HG03575 (cell line): ENCODE measurements around the gene ABCC10.
"Not testable (repeated sequence)": the region's sequence is repeated elsewhere in the genome, so short reads cannot be mapped to it uniquely, and the experiment has no call there.

ENCODE experiments used
- ATAC-seq: cut with Tn5 transposase; IDR thresholded peaks from one replicate; pipeline ENCODE4 v1.9.1; 2021; ENCODE audit not compliant: unreplicated experiment, insufficient number of reproducible peaks, low FRiP score; ENCODE audit errors: extremely low read depth

Gene ABCC10

DNA sequence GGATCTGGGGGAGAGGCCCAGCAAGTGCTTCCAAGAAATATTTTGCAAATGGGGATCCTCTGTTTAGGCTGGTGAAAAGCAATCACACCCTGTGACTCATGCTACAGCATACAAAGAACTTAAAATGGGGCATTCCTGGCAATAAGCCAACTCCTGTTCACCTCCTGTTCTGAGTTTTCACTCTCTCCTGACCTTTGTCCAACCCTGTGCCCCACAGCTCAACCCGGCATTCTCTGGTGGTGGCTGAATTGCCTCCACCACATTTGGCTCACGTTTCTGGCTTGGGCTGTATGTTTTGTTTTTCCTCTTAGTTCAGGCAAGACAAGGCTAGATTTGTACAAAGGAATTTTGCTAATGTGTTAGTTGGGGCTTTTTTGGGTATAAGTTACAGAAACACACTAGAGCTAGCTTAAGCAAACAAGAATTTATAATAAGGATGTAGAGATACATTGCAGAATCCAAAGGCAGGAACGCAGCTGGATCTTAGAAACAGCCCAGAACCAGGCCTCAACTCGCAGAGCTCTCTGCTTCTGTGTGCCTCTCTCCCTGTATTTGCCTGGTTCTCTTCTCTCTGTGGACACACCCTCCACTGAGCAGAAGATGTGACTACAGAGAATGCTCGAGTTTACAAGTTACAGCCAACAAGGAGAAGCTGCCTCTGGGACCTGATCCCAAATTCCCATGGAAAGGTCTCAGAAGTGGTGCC is 9.4 kb downstream of the ABCC10 start:
- ATAC-seq, result no peak

DNA sequence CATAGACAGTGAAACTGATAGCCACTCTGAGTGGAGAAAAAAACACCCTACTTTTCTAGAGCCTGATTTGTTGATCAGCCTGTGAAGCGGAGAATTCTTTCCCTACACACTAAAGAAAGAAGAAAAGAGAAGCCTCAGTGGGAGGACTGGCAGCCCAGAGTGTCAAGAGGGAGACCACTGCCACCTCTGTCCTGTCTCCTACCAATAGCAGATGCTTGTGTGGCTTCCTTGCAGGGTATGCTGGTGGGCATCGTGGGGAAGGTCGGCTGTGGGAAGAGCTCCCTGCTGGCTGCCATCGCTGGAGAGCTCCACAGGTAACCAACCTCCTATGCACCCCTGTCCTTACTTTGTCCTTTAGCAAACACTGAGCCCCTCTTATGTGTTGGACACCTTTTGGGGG is 10.4 kb downstream of the ABCC10 start:
- ATAC-seq, result no peak

DNA sequence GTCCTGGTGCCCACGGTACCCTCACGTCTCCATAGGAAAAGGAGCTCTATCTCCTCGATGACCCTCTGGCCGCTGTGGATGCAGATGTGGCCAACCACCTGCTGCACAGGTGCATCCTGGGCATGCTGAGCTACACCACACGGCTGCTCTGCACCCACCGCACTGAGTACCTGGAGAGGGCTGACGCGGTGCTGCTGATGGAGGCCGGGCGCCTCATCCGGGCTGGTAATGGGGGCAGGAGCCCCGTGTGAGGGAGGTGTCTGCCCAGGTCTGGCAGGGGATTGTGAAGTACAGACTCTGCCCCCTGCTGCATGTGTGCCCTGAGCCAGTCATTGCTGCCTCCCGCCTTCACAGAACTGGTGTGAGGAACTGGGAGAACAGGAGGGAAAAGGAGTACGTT is 15.6 kb downstream of the ABCC10 start:
- no peak for ATAC-seq

DNA sequence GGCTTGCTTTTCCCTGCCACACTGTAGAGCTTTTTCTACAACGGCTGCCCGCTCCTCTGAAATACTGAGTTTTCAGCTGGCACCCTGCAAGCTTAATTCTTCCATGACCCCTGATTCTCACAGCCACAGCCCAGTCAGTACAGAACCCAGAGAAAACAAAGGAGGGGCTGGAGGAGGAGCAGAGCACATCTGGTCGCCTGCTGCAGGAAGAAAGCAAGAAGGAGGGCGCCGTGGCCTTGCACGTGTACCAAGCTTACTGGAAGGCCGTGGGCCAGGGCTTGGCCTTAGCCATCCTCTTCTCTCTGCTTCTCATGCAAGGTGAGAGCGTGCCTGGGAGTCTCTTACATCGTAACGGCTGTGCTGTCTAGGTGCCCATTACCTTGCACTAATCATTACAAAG is 16.7 kb downstream of the ABCC10 start:
- no peak for ATAC-seq

DNA sequence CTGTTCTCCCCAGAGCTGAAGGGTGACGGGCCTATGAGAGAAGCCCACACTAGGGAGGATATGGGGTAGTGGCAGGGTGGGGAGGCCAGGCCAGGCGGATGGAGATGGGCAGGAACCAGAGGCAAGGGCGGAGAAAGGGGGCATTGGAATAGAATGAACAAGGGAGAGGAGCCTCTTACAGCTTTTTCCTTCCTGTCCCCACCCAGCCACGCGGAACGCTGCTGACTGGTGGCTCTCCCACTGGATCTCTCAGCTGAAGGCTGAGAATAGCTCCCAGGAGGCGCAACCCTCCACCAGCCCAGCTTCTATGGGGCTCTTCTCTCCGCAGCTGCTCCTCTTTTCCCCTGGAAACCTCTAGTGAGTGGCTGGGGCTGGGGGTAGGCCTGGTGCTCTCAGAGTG is 17.2 kb downstream of the ABCC10 start:
- ATAC-seq, result no peak

DNA sequence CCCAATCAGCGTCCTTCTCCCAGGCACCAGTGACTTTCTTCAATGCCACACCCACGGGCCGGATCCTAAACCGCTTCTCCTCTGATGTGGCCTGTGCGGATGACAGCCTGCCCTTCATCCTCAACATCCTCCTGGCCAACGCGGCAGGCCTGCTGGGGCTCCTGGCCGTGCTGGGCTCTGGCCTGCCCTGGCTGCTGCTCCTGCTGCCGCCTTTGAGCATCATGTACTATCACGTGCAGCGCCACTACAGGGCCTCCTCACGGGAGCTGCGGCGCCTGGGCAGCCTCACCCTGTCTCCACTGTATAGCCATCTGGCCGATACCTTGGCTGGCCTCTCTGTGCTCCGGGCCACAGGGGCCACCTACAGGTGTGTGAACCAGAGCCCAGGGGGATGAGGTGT is 18.2 kb downstream of the ABCC10 start:
- no peak for ATAC-seq

DNA sequence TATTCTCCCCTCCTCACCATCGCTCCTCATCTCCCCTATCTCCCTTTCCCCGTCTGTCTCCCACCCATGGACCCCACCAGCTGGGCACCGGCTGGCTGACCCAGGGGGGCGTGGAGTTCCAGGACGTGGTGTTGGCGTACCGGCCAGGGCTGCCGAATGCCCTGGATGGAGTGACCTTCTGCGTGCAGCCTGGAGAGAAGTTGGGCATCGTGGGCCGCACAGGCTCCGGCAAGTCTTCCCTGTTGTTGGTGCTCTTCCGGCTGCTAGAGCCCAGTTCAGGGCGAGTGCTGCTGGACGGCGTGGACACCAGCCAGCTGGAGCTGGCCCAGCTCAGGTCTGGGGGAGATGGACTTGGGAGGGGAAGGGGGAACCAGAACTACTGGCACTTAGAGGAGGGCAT is 20.3 kb downstream of the ABCC10 start:
- no peak for ATAC-seq

DNA sequence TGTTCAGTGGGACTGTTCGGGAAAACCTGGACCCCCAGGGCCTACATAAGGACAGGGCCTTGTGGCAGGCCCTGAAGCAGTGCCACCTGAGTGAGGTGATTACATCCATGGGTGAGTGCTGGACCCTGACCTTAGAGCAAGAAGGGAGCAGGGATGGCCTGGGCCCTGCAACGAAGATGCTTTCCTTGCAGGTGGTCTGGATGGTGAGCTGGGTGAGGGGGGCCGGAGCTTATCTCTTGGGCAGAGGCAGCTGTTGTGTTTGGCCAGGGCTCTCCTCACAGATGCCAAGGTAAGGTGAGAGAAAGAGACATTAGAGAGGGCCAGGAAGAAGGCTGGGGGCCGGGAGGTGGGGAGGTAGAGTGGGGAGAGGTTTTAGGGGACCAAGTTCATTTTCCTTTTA is 21.6 kb downstream of the ABCC10 start:
- ATAC-seq, result no peak

DNA sequence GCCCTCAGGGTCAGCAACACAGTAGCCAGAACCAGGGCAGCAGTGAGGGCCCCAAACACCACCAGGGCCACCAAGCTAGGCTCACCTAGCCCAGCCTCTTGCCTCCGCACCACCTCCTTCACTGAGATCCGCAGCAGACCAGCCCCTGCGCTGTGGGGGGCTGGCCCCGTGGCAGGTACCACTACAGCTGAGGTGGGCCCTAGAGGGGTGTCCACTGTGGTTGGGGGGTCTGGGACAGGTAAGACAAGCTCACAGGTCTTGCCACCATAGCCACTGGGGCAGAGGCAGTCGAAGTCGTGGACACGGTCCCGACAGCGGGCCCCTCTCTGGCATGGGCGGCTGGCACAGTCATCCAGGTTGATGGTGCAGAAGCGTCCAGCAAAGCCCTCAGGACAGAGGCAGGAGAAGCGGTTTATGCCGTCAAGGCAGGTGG is 23.4 kb downstream of the ABCC10 start:
- ATAC-seq, result no peak

DNA sequence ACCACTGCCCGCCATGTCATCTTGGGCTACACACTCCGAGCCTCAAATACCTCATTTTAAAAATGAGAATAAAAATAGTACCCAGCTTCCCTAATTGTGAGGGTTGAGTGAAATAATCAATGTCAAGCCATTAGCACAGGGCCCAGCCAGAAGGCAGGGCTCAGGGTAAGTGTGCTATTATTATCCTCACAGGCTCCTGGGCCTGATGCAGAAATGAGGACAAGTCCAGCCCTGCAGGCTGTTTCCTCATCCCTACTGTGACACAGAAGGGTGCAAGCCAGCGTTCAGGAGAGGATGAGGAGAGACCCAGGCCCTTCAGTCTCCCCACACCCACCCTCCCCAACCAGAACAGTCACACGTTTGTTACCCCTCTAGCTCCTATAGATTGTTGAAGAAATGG is 24.0 kb downstream of the ABCC10 start:
- no peak for ATAC-seq

DNA sequence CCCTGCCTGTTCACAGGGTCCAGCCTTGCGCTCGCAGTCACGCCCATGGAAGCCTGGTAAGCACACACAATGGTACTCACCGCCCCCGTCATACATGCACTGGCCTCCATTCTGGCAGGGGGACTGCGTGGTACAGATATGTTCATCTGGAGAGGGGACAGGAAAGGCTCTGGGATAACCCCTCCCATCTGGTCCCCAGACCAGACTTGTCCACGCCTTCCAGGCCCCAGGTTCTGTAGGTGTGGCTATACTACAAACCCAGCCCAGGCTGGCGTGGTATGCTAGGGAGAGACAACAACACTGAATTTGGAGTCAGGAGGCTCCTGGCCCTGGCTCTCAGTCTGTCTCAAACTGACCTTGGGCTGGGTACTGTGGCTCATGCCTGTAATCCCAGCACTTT is 24.6 kb downstream of the ABCC10 start:
- ATAC-seq, result no peak

DNA sequence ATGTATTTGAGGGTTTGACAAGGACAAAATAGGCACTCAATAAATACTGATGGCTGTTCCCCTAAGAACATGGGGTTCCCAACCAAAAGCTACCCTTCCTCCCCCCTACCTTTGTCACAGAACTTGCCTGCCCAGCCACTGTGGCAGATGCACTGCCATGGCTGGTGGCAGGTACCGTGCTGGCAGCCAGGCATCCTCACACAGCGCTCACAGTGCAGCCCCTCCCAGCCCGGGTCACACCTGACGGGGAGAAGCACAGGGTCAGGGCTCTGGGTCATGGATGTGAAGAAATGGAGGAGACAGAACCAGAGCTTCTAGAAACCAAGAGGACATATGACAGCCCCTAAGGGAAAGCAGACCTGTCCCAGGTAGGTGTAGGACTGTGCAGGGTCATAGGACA is 25.6 kb downstream of the ABCC10 start:
- ATAC-seq, result no peak

DNA sequence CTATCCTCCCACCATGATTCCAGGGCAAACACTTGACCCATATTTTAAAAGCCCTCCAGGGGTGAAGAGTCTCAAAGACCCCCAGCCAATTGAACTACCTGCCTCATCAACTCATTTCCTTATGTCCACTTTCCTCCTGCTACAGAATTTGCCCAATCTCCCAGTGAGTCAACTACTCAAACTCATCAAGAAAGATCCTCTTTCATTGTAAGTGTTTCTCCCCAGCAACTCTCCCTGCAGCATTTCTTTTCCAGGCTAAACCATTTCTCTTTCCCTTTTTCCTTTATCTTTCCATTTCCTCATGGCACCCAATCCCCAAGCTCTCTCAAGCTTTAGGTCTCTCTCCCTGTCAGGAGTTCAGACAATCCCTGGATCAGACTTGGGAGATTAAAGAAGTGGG is 26.5 kb downstream of the ABCC10 start:
- ATAC-seq, result no peak

DNA sequence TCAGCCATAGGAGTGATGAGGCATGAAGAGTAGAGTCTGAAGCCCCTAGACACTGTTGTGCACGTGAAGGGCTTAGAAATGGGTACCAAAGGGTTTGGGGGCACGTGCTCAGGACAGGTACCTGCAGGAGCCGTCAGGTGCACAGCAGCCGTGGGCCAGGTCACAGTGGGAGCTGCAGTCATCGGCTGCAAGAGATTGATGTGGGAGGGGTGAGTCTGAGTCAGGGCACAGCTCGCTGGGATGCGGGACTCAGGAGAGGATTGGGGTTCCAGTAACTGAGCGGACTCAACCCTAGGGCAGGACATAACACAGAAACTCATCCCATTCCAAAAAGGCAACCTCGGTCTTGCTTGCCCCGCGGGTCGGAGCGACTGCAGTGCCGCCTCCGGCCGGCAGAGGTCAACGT is 27.0 kb downstream of the ABCC10 start:
- no peak for ATAC-seq

DNA sequence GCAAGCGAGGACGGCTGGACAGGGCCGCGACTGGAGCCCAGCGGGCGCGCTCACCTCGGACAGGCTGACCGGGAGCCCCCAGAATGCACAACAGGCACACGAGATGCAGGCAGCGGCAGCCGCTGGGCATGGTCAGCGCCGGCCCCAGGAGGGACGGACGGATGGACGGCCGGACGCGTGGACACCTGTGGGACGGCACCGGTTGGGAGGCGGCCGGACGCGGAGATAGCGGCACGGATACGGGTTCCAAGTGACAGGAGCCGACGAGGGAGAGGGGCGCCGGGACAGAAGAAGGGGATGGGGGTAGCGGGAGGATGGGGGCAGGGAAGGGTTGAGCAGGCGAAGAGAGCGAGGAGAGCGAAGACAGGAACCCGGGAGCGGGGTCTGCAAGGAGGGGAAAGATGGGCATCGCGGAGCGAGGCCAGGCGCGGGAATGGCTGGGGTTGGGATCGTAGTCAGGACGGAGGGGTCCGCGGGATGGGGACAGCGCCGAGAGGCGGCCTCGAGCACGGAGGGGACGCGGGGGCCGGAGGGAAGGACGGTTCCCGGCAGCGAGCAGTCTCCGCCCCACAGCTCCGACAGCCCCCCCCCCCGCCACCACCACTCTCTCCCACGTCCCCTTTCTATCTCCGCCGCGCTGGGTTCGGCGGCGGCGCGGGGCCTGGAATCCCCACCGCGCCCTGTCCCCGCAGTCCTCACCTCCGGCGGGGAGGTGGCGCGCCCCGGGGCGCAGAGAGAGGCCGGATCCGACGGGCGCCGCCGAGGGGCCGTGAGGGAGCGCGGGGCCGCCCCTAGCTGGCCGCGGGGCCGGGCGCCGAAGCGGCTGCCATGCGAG is 27.6 kb downstream of the ABCC10 start:
- no peak for ATAC-seq

DNA sequence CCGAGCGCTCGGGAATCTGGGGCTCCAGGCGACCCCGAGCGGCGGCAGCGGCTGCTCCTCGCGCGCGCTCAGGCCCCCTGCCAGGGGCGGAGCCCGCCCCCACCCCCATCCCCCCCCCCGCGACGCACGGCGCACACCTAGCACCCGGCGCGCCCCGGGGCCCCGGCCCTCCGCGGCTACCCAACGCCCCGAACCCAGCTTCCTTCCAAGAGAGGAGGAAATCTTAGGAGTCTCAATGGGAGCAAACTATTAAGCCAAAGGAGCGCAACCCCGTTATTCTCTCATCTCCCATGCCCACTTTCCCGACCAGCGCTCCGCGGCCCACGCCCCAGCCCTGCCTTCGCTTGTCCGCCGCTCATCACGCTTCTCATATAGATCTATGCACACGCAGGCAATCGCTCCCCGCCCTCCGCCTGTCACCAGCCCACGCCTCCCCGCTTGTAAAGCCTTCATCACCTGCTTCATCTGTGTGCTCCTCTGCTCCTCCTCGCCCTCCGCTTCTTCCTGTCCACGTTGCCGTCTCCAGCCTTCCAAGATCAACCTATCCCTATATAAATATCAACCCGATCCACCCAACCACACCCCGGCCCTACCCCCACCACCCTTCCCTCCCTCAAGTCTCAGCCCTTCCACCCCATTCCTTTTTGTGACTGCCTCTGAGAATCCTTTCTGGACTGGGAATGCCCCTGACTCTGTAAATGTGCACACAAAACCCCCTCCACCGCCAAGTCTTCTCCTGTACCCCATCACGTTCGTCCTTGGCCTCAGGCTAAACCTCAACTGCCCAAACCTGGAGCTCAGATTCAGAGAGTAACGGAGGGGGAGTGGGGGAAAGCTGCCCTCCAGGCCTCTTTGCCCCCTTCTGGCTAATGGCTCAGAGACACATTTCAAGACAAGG is 28.4 kb downstream of the ABCC10 start, which contains the start of gene DLK2:
TSS of gene DLK2 (minus strand) at position 18 of the 898 bp plus-strand sequence. CDS start 723 bp downstream, outside the sequence.
- ATAC-seq, result no peak

DNA sequence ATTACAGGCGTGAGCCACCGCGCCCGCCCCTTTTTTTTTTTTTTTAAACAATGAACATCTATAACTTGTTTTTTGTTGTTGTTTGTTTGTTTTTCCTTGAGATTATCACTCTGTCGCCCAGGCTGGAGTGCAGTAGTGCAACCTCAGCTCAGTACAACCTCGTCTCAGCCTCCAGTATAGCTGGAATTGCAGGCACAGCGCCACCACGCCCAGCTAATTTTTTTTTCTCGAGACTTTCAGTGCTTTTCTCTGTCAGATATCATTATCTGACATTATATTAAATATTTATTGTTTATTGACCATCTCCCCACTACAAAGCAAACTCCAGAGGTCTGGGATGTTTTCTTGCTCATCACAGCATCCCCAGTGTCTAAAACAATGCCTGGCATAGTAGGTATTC is 30.3 kb downstream of the ABCC10 start:
- ATAC-seq, result no peak

DNA sequence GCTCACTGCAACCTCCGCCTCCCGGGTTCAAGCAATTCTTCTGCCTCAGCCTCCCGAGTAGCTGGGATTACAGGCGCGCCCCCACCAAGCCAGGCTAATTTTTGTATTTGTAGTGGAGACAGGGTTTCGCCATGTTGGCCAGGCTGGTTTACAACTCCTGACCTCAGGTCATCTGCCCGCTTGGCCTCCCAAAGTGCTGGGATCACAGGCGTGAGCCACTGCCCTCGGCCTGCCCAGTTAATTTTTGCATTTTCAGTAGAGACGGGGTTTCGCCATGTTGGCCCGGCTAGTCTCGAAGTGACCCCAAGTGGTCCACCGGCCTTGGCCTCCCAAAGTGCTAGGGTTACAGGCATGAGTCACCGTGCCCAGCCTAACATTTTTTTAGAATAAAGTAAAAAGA is 30.8 kb downstream of the ABCC10 start:
- not testable (repeated sequence) for ATAC-seq

DNA sequence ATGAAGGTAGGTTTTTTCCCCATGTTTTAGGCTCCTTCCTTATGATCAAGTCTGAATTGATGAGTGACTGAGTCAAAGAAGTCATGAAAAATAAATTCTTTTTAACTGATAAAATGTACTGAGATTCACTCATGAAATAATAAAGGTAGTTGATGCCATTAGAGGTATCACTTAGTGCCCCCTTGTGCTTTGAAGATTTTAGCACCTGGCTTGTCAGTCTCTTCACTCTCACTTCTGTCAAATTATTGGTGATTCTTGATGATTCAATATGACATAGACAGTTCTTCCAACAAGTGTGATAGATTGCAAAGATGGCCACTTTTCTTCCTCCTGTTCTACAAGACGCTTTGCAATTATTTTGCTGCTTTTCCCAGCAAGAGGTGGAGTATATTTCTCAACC is 32.2 kb downstream of the ABCC10 start:
- ATAC-seq, result no peak
